Measurements from ENCODE around the gene TACC2.

GRCh38 chr10:121961456-121961855, 27.5 kb upstream of the TACC2 start:
- TF ChIP-seq CTCF (IDR thresholded peaks at IDR 0.05) (no peak), POLR2A (IDR thresholded peaks at IDR 0.05) (no peak)

All from lower leg skin (tissue), 3 donors.